GM19467 (cell line): Measurements from ENCODE around the gene FLRT2.

Experiments
- ATAC-seq: cut with Tn5 transposase; IDR thresholded peaks from one replicate; pipeline ENCODE4 v1.9.1; 2021; ENCODE audit warnings: mild to moderate bottlenecking, moderate library complexity; ENCODE audit not compliant: unreplicated experiment

Gene FLRT2, protein sequence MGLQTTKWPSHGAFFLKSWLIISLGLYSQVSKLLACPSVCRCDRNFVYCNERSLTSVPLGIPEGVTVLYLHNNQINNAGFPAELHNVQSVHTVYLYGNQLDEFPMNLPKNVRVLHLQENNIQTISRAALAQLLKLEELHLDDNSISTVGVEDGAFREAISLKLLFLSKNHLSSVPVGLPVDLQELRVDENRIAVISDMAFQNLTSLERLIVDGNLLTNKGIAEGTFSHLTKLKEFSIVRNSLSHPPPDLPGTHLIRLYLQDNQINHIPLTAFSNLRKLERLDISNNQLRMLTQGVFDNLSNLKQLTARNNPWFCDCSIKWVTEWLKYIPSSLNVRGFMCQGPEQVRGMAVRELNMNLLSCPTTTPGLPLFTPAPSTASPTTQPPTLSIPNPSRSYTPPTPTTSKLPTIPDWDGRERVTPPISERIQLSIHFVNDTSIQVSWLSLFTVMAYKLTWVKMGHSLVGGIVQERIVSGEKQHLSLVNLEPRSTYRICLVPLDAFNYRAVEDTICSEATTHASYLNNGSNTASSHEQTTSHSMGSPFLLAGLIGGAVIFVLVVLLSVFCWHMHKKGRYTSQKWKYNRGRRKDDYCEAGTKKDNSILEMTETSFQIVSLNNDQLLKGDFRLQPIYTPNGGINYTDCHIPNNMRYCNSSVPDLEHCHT

DNA sequence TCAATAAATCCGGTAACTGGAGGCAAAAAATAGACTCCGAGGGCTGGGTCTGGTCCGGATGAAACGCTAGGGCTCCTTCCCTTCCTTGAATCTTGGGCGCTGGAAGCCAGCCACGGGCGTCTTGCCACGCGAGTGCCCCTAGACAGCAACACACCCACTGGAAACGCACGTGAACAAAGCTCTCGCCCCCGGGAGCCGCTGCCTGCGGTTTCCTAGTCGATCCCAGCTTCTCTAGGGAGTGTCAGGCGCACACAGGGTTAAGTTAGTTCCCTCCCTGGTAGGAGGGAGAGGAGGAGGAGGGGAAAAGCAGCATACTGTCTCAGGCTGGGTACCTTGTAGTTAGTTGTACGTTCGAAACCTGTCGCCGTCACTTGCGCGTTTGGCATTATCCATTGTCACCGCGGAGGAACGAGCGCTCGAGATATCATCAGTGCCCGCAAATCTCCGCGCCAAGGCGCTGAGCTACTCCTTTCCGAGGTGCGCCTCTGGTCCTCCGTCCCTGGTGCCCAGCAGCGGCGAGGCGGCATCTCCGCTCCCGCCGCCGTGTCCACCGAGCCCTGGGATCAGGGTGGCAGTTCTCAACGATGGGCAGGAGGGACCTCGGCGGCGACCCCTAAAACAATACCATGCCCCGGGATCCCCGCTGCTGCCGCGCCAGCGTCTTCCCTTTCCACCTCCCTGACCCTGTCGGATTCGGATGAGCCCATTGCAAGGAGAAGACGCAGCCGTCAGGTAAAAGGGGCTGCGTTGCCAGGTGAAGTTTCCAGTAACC lies at the start of gene FLRT2:
Gene FLRT2, plus strand, starts transcription at position 342 of the 772 bp plus-strand sequence. CDS start 91,371 bp downstream, outside the sequence.
- ATAC-seq = no peak

DNA sequence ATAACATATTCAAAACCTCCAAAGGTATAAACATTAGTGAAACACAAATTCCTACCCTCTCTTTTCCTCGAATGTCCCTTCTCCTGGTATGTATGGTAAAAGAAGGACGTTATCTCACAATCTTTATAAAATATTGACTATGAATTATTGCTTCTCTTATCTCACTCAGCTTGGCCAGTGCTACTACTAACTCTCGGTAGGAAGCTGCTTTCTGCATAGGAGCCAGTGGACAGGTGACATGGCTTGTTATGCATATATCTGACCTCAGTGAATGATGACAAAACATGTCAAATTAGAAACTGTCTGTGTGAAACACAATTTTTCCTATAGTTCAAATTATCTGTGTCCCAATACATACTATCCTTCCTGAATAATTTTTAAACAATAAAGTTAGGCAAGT lies 48.5 kb upstream of the FLRT2 start:
- no peak for ATAC-seq

DNA sequence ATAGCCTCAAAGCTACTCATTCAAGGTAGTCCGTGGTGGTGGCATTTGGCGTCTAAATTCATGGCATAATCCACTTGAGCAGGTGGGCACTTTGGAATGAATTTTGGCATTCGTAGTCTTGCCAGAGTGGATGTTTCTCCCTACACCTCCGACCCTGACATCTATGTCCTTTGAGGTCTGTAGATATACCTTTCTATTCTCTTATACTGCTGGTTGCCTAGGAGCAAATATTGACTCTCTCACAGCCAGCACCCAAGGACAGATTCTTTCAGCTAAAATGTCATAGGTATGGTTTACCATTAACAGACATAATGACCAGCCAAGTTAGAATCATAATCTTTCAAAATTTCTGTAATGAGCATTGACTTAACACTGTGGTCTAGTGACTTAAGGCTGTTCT lies 47.4 kb upstream of the FLRT2 start:
- no peak for ATAC-seq

DNA sequence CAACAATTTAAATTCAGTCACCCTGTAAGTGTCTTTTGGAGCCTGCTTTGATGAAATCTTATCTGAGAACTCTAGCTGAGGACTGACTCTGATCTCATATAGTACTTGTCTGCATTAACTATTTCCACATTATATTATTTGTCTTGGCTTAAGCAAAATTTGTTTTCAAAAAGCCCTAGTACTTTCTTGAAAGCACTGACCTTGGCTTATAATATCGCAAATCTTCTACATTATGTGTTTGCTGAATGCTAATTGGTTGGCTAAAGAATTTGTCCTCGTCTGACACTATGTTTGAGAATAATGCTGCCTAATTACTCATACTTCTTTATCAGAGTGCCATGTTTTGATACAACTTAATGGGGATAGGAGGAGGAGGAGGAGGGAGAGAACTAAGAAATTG lies 46.9 kb upstream of the FLRT2 start:
- no peak for ATAC-seq

DNA sequence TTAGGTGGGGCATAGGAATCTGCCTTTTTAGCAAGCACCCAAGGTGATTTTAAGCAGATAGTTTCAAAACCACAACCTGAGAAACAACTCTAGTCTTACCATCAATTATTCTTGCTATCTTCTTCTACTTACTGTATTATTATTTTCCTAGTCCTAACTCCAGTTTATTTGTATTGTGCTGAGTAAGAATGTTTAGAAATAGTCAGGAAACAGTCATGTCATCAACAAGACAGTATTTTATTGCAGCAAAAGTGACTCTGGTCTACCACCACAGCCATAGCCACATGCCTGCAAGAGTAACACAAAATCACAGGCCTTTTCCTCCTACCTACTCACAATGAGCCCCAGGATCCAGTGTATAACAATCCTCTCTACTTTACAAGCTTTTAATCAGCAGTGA lies 46.3 kb upstream of the FLRT2 start:
- no peak for ATAC-seq

DNA sequence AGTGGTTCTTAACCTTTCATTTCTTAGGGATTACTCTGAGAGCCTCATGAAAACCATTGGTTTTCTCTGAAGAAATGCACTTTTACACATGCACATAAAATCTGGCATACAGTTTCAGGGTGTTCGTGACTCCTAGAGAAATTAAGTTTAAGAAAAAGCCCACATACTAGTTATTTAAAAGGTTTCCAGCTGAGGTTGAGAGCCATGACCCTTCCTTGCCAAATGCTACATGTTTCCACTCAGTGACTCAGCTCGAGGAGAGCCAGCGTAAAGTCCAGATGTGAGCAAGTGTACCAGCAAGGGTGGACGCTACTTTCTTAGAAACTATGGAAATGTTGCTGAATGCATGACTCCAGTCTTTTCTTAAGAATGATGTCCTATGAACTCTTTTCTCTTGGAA lies 42.7 kb upstream of the FLRT2 start:
- ATAC-seq = no peak

DNA sequence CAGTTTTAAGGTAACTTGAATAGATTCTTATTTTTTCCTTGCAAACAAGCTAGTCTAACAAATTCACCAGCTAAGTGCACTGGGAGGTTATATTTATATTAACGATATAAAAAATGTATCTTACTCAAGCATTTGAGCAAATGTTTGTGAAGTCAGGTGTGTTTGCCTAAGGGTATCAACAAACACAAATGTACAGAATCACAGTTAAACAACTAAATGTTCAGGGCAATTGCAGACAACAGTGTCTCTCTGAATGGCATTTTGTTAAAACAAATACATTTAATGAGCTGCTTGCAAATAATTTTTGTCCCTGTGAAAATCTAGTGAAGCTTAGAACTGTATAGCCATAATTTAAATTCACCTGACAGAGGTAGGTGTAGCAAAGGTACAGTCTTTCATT lies 28.2 kb upstream of the FLRT2 start:
- ATAC-seq = no peak

DNA sequence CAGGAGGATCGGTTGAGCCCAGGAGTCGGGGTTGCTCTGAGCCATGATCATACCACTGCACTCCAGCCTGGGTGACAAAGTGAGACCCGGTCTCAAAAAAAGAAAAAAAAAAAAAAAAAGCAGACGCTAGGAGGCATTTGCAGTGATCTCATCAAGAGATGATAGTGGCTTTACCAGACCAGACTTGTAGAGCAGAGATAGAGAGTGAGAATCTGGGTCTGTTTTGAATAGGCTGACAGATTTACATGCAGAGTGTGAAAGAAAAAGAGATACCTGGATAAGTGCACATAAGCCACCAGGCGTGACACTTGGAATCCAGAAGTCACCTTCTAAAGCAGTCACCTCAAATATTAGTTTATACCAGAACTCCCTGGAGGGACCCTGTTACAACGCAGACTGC lies 21.1 kb upstream of the FLRT2 start:
- no peak for ATAC-seq

DNA sequence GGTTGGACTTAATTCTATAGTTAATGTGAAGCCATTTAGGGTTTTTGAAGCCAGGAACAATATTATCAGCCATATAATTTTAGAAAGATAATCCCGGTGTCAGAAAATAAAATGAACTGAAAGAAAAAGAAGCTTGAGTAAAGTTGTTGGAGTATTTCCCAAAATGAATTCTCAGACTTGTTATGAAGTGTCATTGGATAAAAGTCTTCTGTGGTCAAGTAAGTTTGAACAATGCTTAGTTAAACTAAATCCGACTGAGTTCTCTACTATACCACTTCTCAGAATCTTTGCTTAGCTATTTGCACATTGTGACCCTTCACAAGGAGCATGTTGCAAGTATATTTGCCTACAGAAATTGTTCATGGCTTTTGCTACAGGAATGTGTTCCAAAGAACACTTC lies 17.5 kb upstream of the FLRT2 start:
- ATAC-seq = no peak

DNA sequence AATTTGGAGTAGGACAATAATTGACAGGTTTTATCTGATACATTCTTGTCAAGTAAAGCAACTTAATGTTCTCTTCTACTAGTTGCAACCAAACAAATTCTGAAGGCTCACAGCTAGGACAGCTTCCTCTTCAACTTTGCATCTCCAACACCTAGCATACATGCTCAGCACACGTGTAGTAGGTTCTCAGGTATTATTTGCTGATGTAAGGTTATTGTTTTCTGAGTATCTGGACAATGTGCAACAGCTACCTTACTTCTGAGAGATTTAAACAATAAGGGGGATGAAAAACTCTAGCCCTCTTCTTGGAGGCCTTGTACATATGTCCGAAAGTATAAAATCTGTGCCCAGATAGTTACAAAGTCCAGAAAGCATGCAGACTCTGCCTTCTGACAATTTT lies 15.5 kb upstream of the FLRT2 start:
- no peak for ATAC-seq

DNA sequence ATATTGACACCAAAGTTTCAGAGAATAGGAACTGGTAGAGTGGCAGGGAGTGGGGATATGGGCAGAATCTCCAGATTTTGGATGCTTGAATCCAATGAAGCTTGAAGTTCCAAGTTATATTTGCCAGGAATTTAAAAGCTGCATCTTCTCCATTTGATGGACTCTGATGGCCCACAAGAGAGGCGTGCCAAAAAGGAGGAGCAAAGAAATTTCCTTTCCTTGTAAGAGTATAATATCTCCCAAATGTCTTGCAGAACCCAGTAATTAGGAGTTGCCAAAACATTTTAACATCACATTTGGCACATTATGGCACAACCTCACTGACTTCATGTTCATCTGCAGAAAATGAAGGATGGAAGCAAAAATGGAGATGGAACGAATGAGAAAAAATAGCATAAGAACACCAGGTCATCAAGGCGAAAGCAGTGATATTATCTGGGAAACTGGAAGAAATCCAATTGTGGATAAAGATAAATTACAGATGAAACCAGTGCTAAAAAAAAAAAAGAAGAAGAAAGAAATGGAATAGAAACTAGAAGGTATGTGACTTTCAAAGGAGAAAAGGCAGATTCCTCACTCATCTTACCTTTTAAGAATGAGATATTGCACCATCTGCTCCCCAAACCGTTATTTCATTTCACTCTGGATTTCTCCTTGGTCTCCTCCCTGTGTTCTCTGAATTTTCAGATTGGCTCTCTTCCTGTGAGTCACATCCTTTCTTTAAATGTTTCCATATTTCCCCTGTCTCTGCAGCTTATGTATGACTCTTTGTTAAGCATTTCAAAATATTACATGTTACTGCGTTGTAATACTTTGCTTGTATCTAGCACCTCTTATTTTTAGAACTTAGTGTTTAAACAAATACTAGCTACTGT lies 13.5 kb upstream of the FLRT2 start:
- no peak for ATAC-seq

DNA sequence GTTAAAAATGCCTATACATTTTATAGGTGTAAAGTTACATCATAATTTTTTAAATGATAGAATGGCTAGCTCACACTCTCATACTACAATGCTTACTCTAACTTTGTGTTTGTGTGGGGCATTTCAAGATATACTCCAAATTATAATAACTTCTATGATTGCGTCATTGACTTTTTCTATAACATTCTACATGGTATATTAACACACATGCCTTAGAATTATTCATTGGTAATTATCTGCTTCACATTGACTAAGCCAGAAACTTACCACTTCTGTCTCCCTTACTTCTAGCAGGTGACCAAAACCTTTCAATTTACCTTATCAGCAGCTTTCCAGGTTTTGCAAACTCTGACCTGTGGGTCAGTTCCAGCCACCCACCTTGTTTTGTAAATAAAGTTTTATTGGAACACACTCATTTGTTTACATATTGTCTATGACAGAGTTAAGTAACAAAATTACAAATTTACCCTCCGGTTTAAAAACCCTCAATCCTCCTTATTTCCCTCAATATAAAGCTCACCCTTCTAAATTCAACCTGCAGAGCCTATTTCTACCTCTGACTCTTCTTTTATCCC lies 12.7 kb upstream of the FLRT2 start:
- ATAC-seq = no peak

DNA sequence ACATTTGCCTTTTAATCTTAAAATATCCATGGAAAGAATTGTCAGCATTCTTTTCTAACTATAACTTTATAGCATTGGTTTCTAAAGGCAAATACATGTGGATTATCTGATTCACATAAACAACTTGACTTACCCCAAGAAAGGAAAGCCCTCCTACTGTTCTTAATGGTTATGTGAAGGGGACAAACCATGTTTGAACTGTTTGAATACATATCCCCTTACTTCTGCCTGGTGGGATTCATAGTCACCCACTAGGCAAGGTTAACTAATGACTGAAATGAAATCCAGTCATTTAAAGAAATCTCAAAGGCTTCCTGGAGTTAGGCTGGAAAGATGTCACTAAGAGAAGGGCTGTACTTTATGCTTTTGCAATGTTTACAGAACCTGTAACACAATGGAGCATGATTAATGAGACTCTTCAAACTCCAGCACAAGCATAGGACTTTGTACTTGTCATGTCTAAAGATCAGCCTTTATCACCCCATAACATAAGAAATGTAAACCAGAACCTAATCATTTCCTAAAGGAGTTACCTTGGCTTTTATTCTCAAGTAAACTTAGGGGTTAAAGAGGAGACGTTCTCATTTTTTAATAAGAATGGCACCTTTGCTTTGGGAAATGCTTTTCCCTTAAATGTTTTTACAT lies 10.2 kb upstream of the FLRT2 start:
- no peak for ATAC-seq

DNA sequence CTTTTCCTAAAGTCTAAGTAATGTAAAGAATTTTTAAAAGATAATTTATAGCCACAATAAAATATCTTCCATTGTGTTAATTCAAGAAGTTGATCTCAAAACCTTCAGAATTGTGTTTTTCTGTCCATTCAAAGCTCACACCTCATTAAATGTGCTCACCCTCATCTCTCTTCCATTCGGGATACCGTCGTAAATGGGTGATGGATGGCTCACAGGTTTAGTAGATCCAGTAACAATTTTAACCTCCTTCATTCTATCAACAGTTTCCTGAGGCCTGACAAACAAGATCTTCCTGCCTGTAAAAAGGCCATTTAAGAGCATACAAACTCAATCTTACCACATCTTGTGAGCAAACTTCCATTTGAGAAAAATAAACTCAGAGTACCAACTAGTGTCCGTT lies 9.4 kb upstream of the FLRT2 start:
- ATAC-seq = no peak

DNA sequence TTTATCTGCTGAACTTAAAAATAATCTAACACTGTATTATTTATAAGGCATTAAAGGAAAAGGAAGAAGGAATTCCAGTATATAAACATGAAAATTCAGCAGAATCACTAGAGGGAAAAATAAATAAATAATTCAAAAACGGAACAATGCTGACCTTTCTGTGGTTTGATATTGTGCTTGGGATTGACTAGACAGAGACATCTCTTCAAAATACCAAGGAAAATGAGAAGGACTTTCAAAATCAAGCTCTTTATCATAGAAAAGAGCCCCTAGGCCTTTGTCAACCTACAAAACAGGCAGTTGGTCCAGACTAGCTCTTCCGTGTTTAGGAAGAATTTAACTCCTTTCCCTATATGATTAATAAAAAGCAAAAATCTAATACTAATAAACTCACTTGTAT lies 6.3 kb upstream of the FLRT2 start:
- no peak for ATAC-seq

DNA sequence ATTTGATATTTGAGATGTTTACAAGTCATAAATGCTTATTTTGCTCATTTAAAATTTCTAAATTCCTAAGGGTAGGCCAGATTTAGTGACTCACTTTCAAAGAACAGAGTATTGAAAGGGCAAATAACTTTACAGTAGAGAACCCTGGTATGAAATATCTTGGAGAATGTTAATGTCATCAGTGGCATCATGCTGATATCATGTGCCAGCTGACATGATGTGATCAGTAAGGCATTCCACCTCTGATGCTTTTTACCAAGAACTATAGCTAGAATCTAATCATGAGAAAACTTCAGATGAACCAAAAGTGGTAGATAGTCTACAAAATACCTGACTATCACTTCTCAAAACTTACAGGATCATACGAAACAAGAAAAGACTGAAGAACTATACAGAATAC lies 2.9 kb upstream of the FLRT2 start:
- ATAC-seq = no peak

DNA sequence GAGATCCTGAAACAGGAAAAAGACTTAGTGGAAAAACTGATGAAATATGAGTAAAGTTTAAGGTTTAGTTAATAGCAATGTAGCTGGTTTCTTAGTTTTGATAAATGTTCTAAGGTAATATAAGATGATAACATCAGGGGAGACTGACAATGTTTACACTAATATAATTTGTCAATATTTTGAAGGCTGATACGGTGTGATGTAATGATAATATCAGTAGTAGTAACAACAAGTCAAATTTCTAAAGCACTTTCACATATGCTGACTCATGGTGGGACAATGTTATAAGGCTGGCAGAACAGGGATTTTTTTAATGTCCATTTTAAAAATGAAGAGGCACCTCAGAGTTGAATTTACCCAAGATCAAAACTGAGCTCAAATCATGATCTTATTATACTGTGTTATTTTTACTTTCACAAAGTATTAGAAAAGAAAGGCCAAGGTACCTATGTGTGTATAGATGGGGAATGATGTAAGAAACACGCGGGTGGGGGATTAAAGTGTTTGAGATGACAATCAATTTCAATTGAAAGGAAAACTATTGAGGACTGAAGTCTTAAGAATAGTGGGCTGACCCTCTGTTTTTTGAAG lies 2.4 kb upstream of the FLRT2 start:
- no peak for ATAC-seq

DNA sequence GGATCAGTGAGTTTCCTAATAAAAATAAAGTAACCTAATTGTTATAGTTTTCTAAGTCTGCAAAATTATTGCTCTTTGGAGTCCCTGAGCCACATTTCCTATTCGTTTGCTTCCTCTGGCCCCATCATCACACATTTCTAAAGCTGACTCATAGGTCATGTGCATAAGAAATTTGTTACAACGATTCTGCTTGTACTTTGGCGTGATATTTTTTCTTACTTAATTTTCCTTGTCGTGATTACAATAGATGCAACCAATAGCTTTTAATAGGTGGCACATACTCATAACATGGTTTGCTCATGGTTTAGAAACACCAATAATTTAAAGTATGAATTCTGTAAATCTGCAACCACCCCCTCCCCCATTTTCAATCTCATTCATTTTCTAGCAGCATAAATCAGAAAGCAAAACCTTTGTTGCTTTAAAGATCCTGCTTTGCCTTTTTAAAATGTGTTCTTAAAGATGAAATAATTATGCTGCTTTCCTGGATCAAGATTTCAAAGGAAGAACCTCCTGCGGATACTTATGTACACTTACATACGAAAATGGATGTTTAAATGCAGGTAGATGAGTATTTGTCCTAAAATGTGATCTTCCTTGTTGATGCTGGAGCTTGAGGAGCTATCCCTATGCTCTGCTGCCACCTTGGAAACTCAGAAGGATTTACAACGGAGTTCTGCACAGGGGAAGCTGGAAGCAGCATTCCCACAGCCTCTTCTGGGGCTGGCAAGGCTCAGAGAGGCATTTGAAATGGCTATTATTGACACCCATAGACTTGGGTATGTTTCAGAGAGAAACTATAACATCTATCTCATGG lies 1.7 kb upstream of the FLRT2 start:
- ATAC-seq = no peak
